ENCODE measurements around the gene DNAH6. TPM values are rescaled to one million over a fixed set of nuclear protein-coding genes. Genes with fewer than 3 reads are reported as not detected.

The DNAH6 gene
- total and polyA plus RNA-seq, 2 of the 8 experiments (the other 6 are each of a cell fraction or from before 2014, with no cell fraction given) = 0.06 to 0.43 TPM

- no peak overlapping the region for H3K27ac ChIP-seq (ENCODE audit: low read depth, low read length)
- H3K4me3 ChIP-seq (ENCODE audit: extremely low read depth in 1 of 4, insufficient read depth in 2 of 4, low read depth in 3 of 4, low read length in 4 of 4) = no peak overlapping the region
- no peak overlapping the region for H2AK5ac ChIP-seq (ENCODE audit: low read depth, low read length)
- no peak overlapping the region for H3K9ac ChIP-seq (replicated peaks in 1 of 4; ENCODE audit: extremely low read depth in 1 of 4, low read depth in 3 of 4, low read length in 3 of 4)
- H3K4ac ChIP-seq (replicated peaks; ENCODE audit: insufficient read length, low read depth, low read length) = no peak overlapping the region
- H3K79me1 ChIP-seq (ENCODE audit: low read depth, low read length) = no peaks in the 10 kb centered on the region
- TF ChIP-seq POU5F1 (IDR thresholded peaks at IDR 0.05; ENCODE audit: low read depth, low read length) (no peak), MAX (IDR thresholded peaks at IDR 0.05) (no peak), GABPA (IDR thresholded peaks at IDR 0.05; ENCODE audit: borderline replicate concordance, insufficient read depth, low read length) (no peak), SIRT6 (IDR thresholded peaks at IDR 0.05; ENCODE audit: low read length) (no peak)
- ChIA-PET CTCF (ENCODE audit: partially characterized antibody) (no interaction called here), POLR2A (ENCODE audit: partially characterized antibody) (no interaction called here)
- no peak overlapping the region for H3K18ac ChIP-seq (ENCODE audit: extremely low read depth, low read length)
- WGBS, 2 experiments (ENCODE audit: extremely low coverage in 1 of 2, insufficient coverage in 1 of 2, insufficient read length in 1 of 2, insufficient replicate concordance in 2 of 2, low coverage in 1 of 2, low lambda C conversion rate in 2 of 2, missing lambda C conversion rate in 1 of 2) = 97% methylated on average over 3 of the region's 3 CpGs; no CpG with 5 or more reads in 1 of the 2 experiments
- no peak overlapping the region for H3K56ac ChIP-seq (replicated peaks; ENCODE audit: insufficient read length, low read depth, low read length)
- H2BK20ac ChIP-seq (ENCODE audit: low read length) = no peak overlapping the region
- no peaks in the 10 kb centered on the region for H4K20me1 ChIP-seq (replicated peaks in 1 of 2; ENCODE audit: control insufficient read depth in 1 of 2, insufficient read depth in 2 of 2, low read length in 2 of 2)
- H3K9me3 ChIP-seq (ENCODE audit: insufficient read depth in 2 of 2, low read depth in 1 of 2, low read length in 1 of 2) = peaks cover 5 to 10% of the 10 kb centered on the region in 2 experiments; a peak in 3 of 4 replicates
- FAIRE-seq (no peak), DNase-seq (ENCODE audit: low read depth in 1 of 2, low spot score in 2 of 2) (no peak)
- H3K27me3 ChIP-seq (replicated peaks in 1 of 4; ENCODE audit: control insufficient read depth in 3 of 4, extremely low read depth in 1 of 4, insufficient read depth in 3 of 4, low read length in 3 of 4) = no peaks in the 10 kb centered on the region
- no peak overlapping the region for H3K4me2 ChIP-seq (ENCODE audit: insufficient read depth in 1 of 2, low read depth in 2 of 2, low read length in 2 of 2)
- H4K8ac ChIP-seq (ENCODE audit: extremely low read depth, insufficient read depth, low read length) = no peak overlapping the region
- no peak overlapping the region for H2BK15ac ChIP-seq (ENCODE audit: low read length)
- no peaks in the 10 kb centered on the region for H3K23me2 ChIP-seq (ENCODE audit: low read depth, low read length)
- H3K14ac ChIP-seq (ENCODE audit: insufficient read length) = no peak overlapping the region
- H2BK120ac ChIP-seq (replicated peaks; ENCODE audit: low read depth, low read length) = no peak overlapping the region
- H4K91ac ChIP-seq (replicated peaks; ENCODE audit: insufficient read length, low read length) = no peak overlapping the region
- H3K23ac ChIP-seq (ENCODE audit: insufficient read length) = no peak overlapping the region
- H2AFZ ChIP-seq (ENCODE audit: low read length) = no peak overlapping the region
- no peaks in the 10 kb centered on the region for H3K36me3 ChIP-seq (ENCODE audit: control insufficient read depth in 2 of 4, insufficient read depth in 4 of 4, low read length in 3 of 4)
- H3K79me2 ChIP-seq (ENCODE audit: control insufficient read depth in 1 of 2, insufficient read depth in 2 of 2, low read length in 2 of 2) = no peaks in the 10 kb centered on the region
- no peaks in the 10 kb centered on the region for H3K4me1 ChIP-seq (replicated peaks in 1 of 4; ENCODE audit: control insufficient read depth in 3 of 4, insufficient read depth in 4 of 4, low read length in 3 of 4)
- H2BK5ac ChIP-seq (ENCODE audit: low read depth, low read length) = no peak overlapping the region
- H4K5ac ChIP-seq (ENCODE audit: insufficient read length, low read depth, low read length) = no peak overlapping the region
- H2BK12ac ChIP-seq (ENCODE audit: low read depth, low read length) = no peak overlapping the region
These were observed 183.7 kb downstream of the DNAH6 start for GRCh38 chr2:84700006-84700405.
